ENCODE results near the gene C1QTNF8. TPM values are rescaled to one million over a fixed set of nuclear protein-coding genes. Genes with fewer than 3 reads are reported as not detected.

The C1QTNF8 gene
- total RNA-seq, 1 experiment from 2014 or later, result 0.39 TPM

- in situ Hi-C loops (cut with HindIII; ENCODE audit: low pct_unique_long_range_greater_than_20kb, low sequenced_read_pairs), result no loop called here
- peak overlapping the region; percentile 5 to 43; a peak in 2 of 4 replicates for H3K4me3 ChIP-seq (ENCODE audit: low read depth in 2 of 2, low read length in 2 of 2)
- ChIA-PET POLR2A (no interaction called here), CTCF (interaction anchor here (0.6 to 0.8 kb wide), 2 partner anchors 13 to 275 kb away, joined by 4 to 6 read pairs; no protein-coding TSS in a partner anchor)
- no peaks in the 10 kb centered on the region for H3K36me3 ChIP-seq (ENCODE audit: control insufficient read depth, insufficient read depth, low read length)
- H3K9me3 ChIP-seq (ENCODE audit: control insufficient read depth, insufficient read depth, low read depth, low read length), result no peaks in the 10 kb centered on the region
- no TSS peak for BruUV-seq (replicated peaks)
- intact Hi-C loops (cut with micrococcal nuclease; ENCODE audit: unreplicated experiment), result no loop called here
- no peak for TF ChIP-seq TCF7L2 (IDR thresholded peaks at IDR 0.05; ENCODE audit: low read depth, low read length)
- TF ChIP-seq SIN3A (IDR thresholded peaks at IDR 0.05; ENCODE audit: borderline replicate concordance, insufficient read depth, low read depth, low read length), result no peak
- TF ChIP-seq CTCF (IDR thresholded peaks at IDR 0.05), result no peak
- no peak for TF ChIP-seq REST (IDR thresholded peaks at IDR 0.05; ENCODE audit: insufficient read depth in 1 of 2, low read depth in 2 of 2, low read length in 1 of 2)
- TF ChIP-seq POLR2AphosphoS5 (IDR thresholded peaks at IDR 0.05; ENCODE audit: low read depth, low read length), result no peak
- ATAC-seq (peak; percentile 65), DNase-seq (ENCODE audit: low read depth, low spot score) (no peak)
- peaks cover 12% of the 10 kb centered on the region; the same call in 1 of the 2 replicates for H3K4me1 ChIP-seq (ENCODE audit: control insufficient read depth, insufficient read depth, low read length)
- H3K27me3 ChIP-seq (ENCODE audit: control insufficient read depth, insufficient read depth, low read length), result no peaks in the 10 kb centered on the region
- H3K27ac ChIP-seq (ENCODE audit: low read length), result 0 out of 2 replicates have a peak overlapping the region, but pooled peaks have one; percentile 34
These were observed 51.4 kb downstream of the C1QTNF8 start for GRCh38 chr16:1044460-1045309.

GRCh38 chr16:1043881-1044451 lies 52.1 kb downstream of the C1QTNF8 start:
- in situ Hi-C loops (cut with HindIII; ENCODE audit: low pct_unique_long_range_greater_than_20kb, low sequenced_read_pairs), result no loop called here
- ChIA-PET CTCF (interaction anchor here (0.6 to 0.8 kb wide), 2 partner anchors 13 to 275 kb away, joined by 4 to 6 read pairs; no protein-coding TSS in a partner anchor), POLR2A (interaction anchor here (0.7 kb wide), 1 partner anchor 209 kb away, joined by 5 read pairs; no protein-coding TSS in a partner anchor)
- no peak for TF ChIP-seq TCF7L2 (IDR thresholded peaks at IDR 0.05; ENCODE audit: low read depth, low read length)
- no peak for TF ChIP-seq SIN3A (IDR thresholded peaks at IDR 0.05; ENCODE audit: borderline replicate concordance, insufficient read depth, low read depth, low read length)
- TF ChIP-seq CTCF (IDR thresholded peaks at IDR 0.05), result no peak
- TF ChIP-seq POLR2AphosphoS5 (IDR thresholded peaks at IDR 0.05; ENCODE audit: low read depth, low read length), result no peak
- TF ChIP-seq REST (IDR thresholded peaks at IDR 0.05; ENCODE audit: insufficient read depth in 1 of 2, low read depth in 2 of 2, low read length in 1 of 2), result no peak
- Histone ChIP-seq H3K4me3 (ENCODE audit: low read depth in 2 of 2, low read length in 2 of 2) (peak overlapping the region; percentile 13 to 43), H3K9me3 (ENCODE audit: control insufficient read depth, insufficient read depth, low read depth, low read length) (no peaks in the 10 kb centered on the region), H3K27me3 (ENCODE audit: control insufficient read depth, insufficient read depth, low read length) (no peaks in the 10 kb centered on the region), H3K27ac (ENCODE audit: low read length) (peak overlapping the region; percentile 66; the same call in 1 of the 2 replicates), H3K4me1 (ENCODE audit: control insufficient read depth, insufficient read depth, low read length) (peaks cover 7% of the 10 kb centered on the region; the same call in 1 of the 2 replicates), H3K36me3 (ENCODE audit: control insufficient read depth, insufficient read depth, low read length) (no peaks in the 10 kb centered on the region)
- BruUV-seq (replicated peaks), result no TSS peak
- intact Hi-C loops (cut with micrococcal nuclease; ENCODE audit: unreplicated experiment), result no loop called here
- ATAC-seq (no peak; the same call in 1 of the 2 replicates), DNase-seq (ENCODE audit: low read depth, low spot score) (no peak)
